Nephron progenitor cell (in vitro differentiated cells): ENCODE measurements around the gene TRAPPC1.

Experiments used
- DNase-seq: peaks from one replicate; pipeline ENCODE4 v3.0.0; 2021
- H3K27ac Mint-ChIP-seq: 2 replicates; pipeline ENCODE4 v1.8.0; 2021; ENCODE audit warnings: mild to moderate bottlenecking, moderate library complexity, mixed read lengths
- H3K27me3 Mint-ChIP-seq: 2 replicates; pipeline ENCODE4 v1.8.0; 2021; ENCODE audit warnings: mild to moderate bottlenecking, low read depth, mixed read lengths; ENCODE audit not compliant: poor library complexity
- H3K36me3 Mint-ChIP-seq: 2 replicates; pipeline ENCODE4 v1.8.0; 2021; ENCODE audit warnings: low read depth, mixed read lengths
- H3K4me1 Mint-ChIP-seq: 2 replicates; pipeline ENCODE4 v1.8.0; 2021; ENCODE audit warnings: mixed read lengths
- H3K4me3 Mint-ChIP-seq: 2 replicates; pipeline ENCODE4 v1.8.0; 2021; ENCODE audit warnings: mild to moderate bottlenecking, moderate library complexity, mixed read lengths
- H3K9me3 Mint-ChIP-seq: 2 replicates; pipeline ENCODE4 v1.8.0; 2021; ENCODE audit warnings: mild to moderate bottlenecking, moderate library complexity, mixed read lengths
- TF ChIP-seq, protein P1 (sequence below): fragments of 200-600 bp; sonication (generic); IDR thresholded peaks from 2 replicates; pipeline ENCODE4 v1.5.0; 2021; ENCODE audit warnings: antibody characterized with exemption

TRAPPC1 gene

DNA sequence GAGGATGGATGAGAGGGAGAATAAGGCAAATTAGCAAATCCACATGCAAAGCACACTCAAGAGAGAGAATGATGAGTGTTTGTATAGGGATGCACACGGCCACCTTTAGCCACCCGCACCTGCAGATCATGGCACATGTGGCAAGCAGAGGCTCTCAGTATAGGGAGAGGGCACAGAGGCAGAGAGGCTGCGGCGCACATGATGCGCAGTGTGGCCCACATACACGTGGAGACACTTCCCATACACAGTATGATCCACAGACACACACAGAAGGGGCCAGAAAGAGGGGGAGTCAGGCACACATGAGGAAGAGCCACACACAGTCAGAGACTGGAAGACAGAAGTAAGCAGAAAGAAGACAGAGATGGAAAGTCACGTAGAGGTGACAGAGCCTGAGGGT, 49.7 kb downstream of the TRAPPC1 start:
- TF ChIP-seq, protein P1, sequence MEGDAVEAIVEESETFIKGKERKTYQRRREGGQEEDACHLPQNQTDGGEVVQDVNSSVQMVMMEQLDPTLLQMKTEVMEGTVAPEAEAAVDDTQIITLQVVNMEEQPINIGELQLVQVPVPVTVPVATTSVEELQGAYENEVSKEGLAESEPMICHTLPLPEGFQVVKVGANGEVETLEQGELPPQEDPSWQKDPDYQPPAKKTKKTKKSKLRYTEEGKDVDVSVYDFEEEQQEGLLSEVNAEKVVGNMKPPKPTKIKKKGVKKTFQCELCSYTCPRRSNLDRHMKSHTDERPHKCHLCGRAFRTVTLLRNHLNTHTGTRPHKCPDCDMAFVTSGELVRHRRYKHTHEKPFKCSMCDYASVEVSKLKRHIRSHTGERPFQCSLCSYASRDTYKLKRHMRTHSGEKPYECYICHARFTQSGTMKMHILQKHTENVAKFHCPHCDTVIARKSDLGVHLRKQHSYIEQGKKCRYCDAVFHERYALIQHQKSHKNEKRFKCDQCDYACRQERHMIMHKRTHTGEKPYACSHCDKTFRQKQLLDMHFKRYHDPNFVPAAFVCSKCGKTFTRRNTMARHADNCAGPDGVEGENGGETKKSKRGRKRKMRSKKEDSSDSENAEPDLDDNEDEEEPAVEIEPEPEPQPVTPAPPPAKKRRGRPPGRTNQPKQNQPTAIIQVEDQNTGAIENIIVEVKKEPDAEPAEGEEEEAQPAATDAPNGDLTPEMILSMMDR: no peak
- no peaks in the 10 kb centered on the region for H3K9me3 Mint-ChIP-seq
- no peak overlapping the region for H3K4me3 Mint-ChIP-seq
- H3K27ac Mint-ChIP-seq: no peak overlapping the region
- H3K4me1 Mint-ChIP-seq: peaks cover 5% of the 10 kb centered on the region
- peaks cover 4% of the 10 kb centered on the region for H3K36me3 Mint-ChIP-seq
- no peaks in the 10 kb centered on the region for H3K27me3 Mint-ChIP-seq
- DNase-seq: no peak

DNA sequence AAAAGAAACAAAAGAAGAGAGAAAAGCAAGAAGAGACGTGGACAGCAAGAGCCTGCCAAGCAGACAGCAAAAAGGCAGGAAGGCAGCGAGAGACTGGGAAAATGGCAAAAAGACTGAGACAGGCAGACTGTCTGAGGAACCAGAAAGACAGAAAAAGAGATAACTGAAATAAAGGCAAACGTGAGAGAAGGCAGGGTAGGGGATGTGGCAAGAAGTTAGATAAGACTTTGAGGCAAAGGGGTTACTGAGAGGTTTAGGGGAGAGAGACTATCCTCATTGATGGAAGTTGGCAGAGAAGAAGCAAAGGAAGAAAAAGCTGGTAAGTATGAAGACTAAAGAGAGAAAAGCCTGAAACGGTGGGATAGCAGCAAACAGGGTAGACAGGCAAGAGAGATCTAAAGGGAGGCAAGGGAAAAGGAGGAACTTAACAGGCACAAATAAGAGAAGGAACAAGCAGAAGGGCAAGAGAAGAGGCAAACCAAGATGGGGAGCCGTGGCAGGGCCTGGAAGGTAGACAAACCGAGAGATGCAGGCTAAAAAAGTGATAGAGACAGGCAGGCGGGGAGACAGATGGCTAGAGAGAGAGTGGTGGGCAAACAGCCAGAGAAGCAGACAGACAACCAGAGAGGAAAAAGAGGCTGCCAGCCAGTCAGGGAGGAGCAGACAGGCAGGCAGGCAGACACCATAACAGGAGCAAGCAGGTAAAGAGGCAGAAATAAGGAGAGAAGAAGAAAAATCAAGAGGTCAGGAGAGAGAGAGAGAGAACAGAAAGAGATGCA, 50.3 kb downstream of the TRAPPC1 start:
- Mint-ChIP-seq H3K4me3 (no peak overlapping the region), H3K4me1 (peaks cover 5% of the 10 kb centered on the region)
- DNase-seq: no peak

More for the DNA sequence above, 50.3 kb downstream of the TRAPPC1 start:
- Mint-ChIP-seq H3K27me3 (no peaks in the 10 kb centered on the region), H3K9me3 (no peaks in the 10 kb centered on the region), H3K27ac (no peak overlapping the region), H3K36me3 (peaks cover 8% of the 10 kb centered on the region)
- TF ChIP-seq, protein P1: no peak
